Testis (tissue), 3 donors: Measurements from ENCODE around the gene HLA-DPA1. TPM values are rescaled to one million over a fixed set of nuclear protein-coding genes. Genes with fewer than 3 reads are reported as not detected.

Experiments used
- DNase-seq: peaks from one replicate; pipeline ENCODE4 v3.0.0-alpha.2; 2019
- H3K27ac ChIP-seq, 2 donors: fragments of 200-600 bp; sonication (generic); one replicate each; pipeline ENCODE4 v1.5.1; 2019
- H3K27me3 ChIP-seq: fragments of 200-600 bp; sonication (generic); one replicate; pipeline ENCODE4 v1.5.1; 2019
- H3K36me3 ChIP-seq: fragments of 200-600 bp; sonication (generic); one replicate; pipeline ENCODE4 v1.5.1; 2017; ENCODE audit warnings: low read depth; ENCODE audit errors: missing control alignments
- H3K4me1 ChIP-seq: fragments of 200-600 bp; sonication (generic); one replicate; pipeline ENCODE4 v1.5.1; 2019
- H3K4me3 ChIP-seq, 2 donors: fragments of 200-600 bp; sonication (generic); one replicate each; pipeline ENCODE4 v1.5.1; 2017 to 2019
- H3K9me3 ChIP-seq: fragments of 200-600 bp; sonication (generic); one replicate; pipeline ENCODE4 v1.5.1; 2017
- POLR2A ChIP-seq: fragments of 450-650 bp; IDR thresholded peaks from one replicate; pipeline ENCODE4 v1.6.1; 2017; ENCODE audit warnings: antibody characterized with exemption, mild to moderate bottlenecking, moderate library complexity
- WGBS, 2 donors: methylation state at CpG; one replicate each; pipeline ENCODE4 v1.1.5; 2018; 5-methylcytosine and 5-hydroxymethylcytosine counted together
- intact Hi-C: fragments of 100-400 bp; cut with DNase I; formaldehyde crosslinking; loops from one replicate; pipeline ENCODE4 v1.15.1; 2023; ENCODE audit warnings: low total_unique reads
- polyA plus RNA-seq: library from polyadenylated mRNA; stranded (reverse); fragments of 350-450 nt; fragmentation: Illumina TruSeq; extraction: RNeasy Lipid Tissue Mini Kit (QIAGEN cat#74804); gene quantifications from one replicate; pipeline ENCODE4 v1.2.3, GENCODE V29; 2014; ENCODE audit warnings: low read depth, low replicate concordance; ENCODE audit not compliant: insufficient read depth
- total RNA-seq, 2 donors: library from RNA; depleted of rRNA; stranded (reverse); fragments of >200 nt; gene quantifications; one replicate each; pipeline ENCODE4 v1.2.3, GENCODE V29; 2016
- TF ChIP-seq, protein P1 (sequence below), 3 experiments: fragments of 450-650 bp in 2 of 3; fragments of 200-600 bp in 1 of 3; sonication (generic) in 1 of 3; IDR thresholded peaks; one replicate each; pipeline ENCODE4 v1.5.1; 2016 to 2019; ENCODE audit warnings: antibody characterized with exemption in 3 of 3, mild to moderate bottlenecking in 2 of 3, moderate library complexity in 1 of 3

Gene HLA-DPA1
- total and polyA plus RNA-seq, 3 donors from 2014 or later, result 26.5 to 143 (median 48.9) TPM

DNA sequence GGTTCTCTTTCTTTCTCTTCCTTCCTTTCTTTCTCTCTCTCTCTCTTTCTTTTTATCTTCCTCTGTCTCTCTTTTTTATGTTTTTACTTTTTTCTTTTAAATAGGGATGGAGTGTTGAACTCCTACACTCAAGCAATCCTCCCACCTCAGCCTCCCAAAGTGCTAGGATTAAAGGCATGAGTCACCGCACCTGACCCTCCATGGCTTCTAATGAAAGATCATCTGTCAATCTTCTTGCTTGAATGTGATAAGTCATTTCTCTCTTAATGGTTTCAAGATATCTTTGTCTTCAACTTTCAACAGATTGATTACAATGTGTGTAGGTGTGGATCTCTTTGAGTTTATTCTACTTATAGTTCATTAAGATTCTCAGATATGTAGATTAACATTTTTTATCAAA is 38.9 kb downstream of the HLA-DPA1 start:
- no peak overlapping the region for H3K4me3 ChIP-seq
- DNase-seq, result no peak
- TF ChIP-seq, protein P1, sequence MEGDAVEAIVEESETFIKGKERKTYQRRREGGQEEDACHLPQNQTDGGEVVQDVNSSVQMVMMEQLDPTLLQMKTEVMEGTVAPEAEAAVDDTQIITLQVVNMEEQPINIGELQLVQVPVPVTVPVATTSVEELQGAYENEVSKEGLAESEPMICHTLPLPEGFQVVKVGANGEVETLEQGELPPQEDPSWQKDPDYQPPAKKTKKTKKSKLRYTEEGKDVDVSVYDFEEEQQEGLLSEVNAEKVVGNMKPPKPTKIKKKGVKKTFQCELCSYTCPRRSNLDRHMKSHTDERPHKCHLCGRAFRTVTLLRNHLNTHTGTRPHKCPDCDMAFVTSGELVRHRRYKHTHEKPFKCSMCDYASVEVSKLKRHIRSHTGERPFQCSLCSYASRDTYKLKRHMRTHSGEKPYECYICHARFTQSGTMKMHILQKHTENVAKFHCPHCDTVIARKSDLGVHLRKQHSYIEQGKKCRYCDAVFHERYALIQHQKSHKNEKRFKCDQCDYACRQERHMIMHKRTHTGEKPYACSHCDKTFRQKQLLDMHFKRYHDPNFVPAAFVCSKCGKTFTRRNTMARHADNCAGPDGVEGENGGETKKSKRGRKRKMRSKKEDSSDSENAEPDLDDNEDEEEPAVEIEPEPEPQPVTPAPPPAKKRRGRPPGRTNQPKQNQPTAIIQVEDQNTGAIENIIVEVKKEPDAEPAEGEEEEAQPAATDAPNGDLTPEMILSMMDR (IDR thresholded peaks at IDR 0.05), result no peak
- no peak for TF ChIP-seq POLR2A
- H3K36me3 ChIP-seq, result no peaks in the 10 kb centered on the region
- intact Hi-C loops, result no loop called here
- WGBS, 2 donors, result 91 to 97% methylated on average over 1 of the region's 1 CpG
- H3K27me3 ChIP-seq, result no peaks in the 10 kb centered on the region
- no peaks in the 10 kb centered on the region for H3K9me3 ChIP-seq
- H3K27ac ChIP-seq, result no peak overlapping the region
- no peaks in the 10 kb centered on the region for H3K4me1 ChIP-seq

DNA sequence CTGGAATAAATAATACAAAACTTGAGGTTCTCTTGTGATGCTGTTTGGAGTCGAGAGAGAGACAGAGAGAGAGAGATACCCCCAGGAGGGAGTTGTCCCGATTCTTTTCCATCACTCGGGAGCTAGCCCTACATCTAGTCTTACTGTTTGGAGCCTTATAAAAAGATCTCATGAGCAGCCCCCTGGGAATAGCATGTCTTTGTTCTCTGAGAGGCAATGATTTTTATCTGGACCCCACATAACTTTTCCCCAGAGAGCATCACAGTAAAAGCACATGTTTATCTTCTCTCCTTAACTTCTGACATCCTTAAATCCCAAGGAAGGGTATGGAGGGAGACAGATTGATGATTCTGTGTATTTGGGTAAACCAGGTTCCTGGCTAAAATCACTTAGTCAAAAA is 43.2 kb downstream of the HLA-DPA1 start:
- H3K27me3 ChIP-seq, result no peaks in the 10 kb centered on the region
- H3K36me3 ChIP-seq, result no peaks in the 10 kb centered on the region
- no peak for DNase-seq
- intact Hi-C loops, result no loop called here
- H3K27ac ChIP-seq, result peak overlapping the region in 1 of 2 donors; percentile 70
- WGBS, 2 donors, result 60 to 63% methylated on average over 3 of the region's 3 CpGs
- no peak overlapping the region for H3K4me3 ChIP-seq
- no peaks in the 10 kb centered on the region for H3K9me3 ChIP-seq
- TF ChIP-seq, protein P1 (IDR thresholded peaks at IDR 0.05), result no peak
- TF ChIP-seq POLR2A, result no peak
- peaks cover 9% of the 10 kb centered on the region for H3K4me1 ChIP-seq

DNA sequence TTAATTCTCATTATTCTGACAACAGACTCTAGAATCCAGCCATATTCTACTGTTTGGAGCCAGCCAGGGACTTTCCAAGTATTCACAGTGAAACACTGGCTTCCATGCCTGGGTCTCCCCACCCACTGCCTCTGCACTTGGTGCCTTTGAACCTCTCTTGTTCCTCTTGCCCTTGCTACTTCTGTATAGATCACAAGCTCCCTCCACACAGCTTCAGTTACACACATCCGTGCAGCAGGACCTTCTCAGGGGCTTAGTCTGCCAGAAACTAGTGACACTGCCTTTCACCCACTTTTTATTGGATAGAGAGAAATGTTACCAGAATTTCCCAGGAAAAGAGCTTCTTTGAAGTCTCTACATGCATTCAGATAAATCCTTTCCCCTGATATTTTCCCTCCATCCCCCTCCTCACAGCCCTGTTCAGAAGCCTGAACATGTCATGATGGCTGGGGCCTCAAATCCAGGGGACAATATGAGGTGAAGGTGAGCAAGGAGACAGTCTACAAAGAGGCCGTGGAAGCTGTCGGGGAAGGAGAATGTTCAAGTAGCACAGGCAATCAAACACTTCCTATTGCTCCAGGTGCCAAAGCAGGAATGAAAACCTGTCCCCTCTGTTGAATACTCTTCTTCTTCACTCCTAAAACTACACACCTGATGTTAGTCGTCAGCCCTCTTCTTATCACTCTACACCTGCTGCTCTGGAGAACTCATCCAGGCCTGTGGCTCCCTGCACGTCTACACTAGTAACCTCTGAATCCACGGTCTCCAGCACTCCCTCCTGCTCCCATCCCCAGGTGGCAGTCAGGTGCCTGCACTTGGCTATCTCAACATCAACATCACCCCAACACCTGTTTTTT is 43.9 kb downstream of the HLA-DPA1 start:
- Histone ChIP-seq H3K27ac (peak overlapping the region; percentile 33 to 70), H3K36me3 (no peaks in the 10 kb centered on the region), H3K4me3 (no peak overlapping the region), H3K4me1 (peaks cover 9% of the 10 kb centered on the region), H3K9me3 (no peaks in the 10 kb centered on the region), H3K27me3 (no peaks in the 10 kb centered on the region)
- peak; percentile 40 for DNase-seq
- WGBS, 2 donors, result 60 to 62% methylated on average over 6 of the region's 6 CpGs
- intact Hi-C loops, result no loop called here
- no peak for TF ChIP-seq POLR2A
- TF ChIP-seq, protein P1 (IDR thresholded peaks at IDR 0.05), result no peak

DNA sequence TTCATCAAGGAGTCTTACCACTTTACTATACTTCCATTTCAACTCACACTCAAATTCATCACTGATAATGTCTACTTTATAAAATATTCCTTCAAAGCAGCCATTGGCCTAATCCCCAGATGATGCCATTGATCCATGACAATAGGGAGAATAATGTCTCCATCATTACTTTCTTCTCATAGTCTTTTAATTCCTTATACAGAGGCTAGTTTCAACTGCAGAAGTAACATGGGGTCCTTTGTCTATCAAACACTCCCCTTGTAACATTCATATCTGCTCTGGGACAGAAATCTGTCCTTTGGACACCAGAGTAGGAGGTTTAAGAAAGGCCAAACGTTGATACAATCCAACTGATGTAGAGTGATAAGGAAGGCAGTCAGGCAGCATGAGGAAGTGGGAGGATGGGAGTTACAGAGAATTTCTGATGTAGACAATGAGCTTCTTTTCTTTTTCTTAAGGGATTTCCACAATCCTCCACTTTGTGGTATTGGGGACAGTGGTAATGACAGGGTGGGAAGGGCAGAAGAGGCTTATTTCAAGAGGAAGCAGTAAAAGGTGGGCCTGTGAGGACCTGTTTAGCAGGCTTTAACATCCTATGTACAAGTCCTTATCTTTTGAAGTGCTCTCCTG is 45.1 kb downstream of the HLA-DPA1 start:
- Histone ChIP-seq H3K4me3 (no peak overlapping the region), H3K27me3 (no peaks in the 10 kb centered on the region), H3K36me3 (no peaks in the 10 kb centered on the region), H3K4me1 (peaks cover 9% of the 10 kb centered on the region), H3K27ac (peak overlapping the region in 1 of 2 donors; percentile 70), H3K9me3 (no peaks in the 10 kb centered on the region)
- TF ChIP-seq, protein P1 (IDR thresholded peaks at IDR 0.05), result no peak
- no peak for TF ChIP-seq POLR2A
- no peak for DNase-seq
- 16 to 42% methylated on average over 1 of the region's 1 CpG for WGBS, 2 donors
- intact Hi-C loops, result no loop called here
